ENCODE results near the gene TBX18.

The TBX18 gene

DNA sequence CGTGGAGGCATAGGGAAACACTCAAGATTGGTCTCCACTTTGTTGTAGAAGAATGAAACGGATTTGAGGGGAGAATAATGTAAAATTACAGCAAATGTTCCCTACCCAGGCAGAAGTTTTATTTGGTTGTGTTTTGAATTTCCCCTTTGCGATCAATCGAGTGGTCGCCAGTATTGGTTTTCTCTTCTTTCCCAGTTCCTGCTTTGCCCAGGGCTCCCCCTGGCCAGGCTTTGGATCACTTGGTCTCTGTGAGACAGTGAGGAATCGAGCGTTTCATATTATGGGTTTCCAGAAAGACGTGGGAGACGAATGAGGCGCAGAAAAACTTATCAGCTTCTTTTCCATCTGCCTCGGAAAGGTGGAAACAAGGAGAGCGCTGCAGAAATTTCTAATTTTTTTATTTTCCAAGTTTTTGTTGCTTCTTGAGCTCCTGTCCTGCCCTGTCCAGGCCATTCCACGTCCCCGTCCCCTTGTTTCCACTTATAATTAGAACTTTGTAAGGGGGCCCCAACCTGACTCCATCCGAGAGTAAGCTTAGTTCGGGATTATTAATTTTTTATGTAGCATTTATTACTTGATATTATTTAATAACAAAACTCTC is 7.5 kb upstream of the TBX18 start:
- FAIRE-seq (no peak), DNase-seq (ENCODE audit: insufficient read length) (no peak)

DNA sequence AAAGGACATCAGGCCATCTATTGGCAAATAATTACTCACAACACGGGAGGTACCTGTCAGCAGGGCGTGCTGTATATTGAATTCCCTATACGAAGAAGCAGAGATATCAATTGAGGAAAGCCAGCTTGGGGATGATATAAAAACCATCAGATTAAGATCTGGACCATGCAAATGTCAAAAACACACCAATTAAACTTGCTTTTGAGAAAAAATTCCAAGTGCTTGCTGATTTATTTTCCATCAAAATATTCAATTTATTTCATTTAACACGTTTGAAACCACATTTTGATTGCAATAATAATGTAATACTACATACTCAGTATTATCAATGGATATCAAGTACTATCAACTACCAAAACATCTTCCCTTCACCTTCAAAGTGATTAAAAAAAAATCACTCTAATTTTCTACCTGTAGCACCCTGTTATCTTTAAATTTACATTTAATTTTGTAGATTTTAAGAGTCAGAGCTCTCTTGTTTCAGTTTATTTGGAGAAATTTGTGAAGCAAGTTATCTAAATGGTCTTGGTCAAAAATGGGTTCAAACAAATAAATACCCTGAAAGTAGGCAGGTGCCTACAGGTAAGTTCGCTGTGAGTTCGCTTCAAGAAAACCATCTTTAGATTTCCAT is 6.8 kb upstream of the TBX18 start:
- FAIRE-seq = no peak
- no peak for TF ChIP-seq POLR2AphosphoS5 (IDR thresholded peaks at IDR 0.05; ENCODE audit: low read depth, low read length)
- no peak for DNase-seq (ENCODE audit: insufficient read length)

More for the DNA sequence above, 7.5 kb upstream of the TBX18 start:
- no peak for TF ChIP-seq POLR2AphosphoS5 (IDR thresholded peaks at IDR 0.05; ENCODE audit: low read depth, low read length)
- no peak for TF ChIP-seq POLR2A (IDR thresholded peaks at IDR 0.05; ENCODE audit: low read depth, low read length)
- no peak for TF ChIP-seq TAF1 (IDR thresholded peaks at IDR 0.05; ENCODE audit: borderline replicate concordance, low read depth, low read length)

DNA sequence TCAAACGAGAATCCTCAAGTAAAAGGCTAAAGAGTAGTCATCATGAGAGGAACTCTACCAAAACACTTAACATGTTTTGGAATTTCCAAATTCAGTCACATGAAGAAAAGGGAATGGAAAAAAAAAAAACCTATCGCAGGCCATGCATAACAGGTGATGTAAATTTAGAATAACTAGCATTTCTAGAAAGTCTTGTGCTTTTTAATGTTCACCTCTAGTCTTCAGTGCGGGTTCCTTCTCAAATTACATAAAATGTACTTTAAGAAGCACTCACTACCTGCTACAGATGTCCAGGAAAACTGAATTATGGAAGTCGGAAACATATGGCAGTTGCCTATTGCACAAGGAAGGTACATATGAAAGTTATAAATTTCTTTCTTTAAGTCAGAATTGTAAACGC is 6.1 kb upstream of the TBX18 start:
- FAIRE-seq = no peak
- DNase-seq (ENCODE audit: insufficient read length) = no peak
- no peak for TF ChIP-seq POLR2A (IDR thresholded peaks at IDR 0.05; ENCODE audit: low read depth, low read length)
- TF ChIP-seq POLR2AphosphoS5 (IDR thresholded peaks at IDR 0.05; ENCODE audit: low read depth, low read length) = no peak
- no peak for TF ChIP-seq TAF1 (IDR thresholded peaks at IDR 0.05; ENCODE audit: borderline replicate concordance, low read depth, low read length)

DNA sequence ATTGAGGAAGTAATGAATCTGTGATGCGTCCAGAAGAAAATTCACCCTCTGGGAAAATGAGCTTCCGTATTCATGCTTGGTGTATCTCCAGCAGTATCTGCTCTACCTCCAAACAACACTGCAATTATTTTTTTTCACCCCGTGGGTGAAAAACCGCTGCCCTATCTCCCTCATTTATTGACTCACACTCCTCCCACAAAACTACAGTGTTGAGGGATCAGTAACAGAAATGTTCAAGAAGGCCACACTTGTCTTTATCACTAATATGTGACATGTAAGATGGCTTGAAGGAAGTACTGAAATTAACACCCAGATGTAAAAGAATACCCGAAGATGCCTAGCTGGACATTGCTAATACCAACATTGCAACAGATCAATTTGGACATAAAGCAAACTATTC is 4.9 kb upstream of the TBX18 start:
- no peak for FAIRE-seq
- no peak for TF ChIP-seq POLR2AphosphoS5 (IDR thresholded peaks at IDR 0.05; ENCODE audit: low read depth, low read length)
- TF ChIP-seq POLR2A (IDR thresholded peaks at IDR 0.05; ENCODE audit: low read depth, low read length) = no peak
- TF ChIP-seq TAF1 (IDR thresholded peaks at IDR 0.05; ENCODE audit: borderline replicate concordance, low read depth, low read length) = no peak
- no peak for DNase-seq (ENCODE audit: insufficient read length)

DNA sequence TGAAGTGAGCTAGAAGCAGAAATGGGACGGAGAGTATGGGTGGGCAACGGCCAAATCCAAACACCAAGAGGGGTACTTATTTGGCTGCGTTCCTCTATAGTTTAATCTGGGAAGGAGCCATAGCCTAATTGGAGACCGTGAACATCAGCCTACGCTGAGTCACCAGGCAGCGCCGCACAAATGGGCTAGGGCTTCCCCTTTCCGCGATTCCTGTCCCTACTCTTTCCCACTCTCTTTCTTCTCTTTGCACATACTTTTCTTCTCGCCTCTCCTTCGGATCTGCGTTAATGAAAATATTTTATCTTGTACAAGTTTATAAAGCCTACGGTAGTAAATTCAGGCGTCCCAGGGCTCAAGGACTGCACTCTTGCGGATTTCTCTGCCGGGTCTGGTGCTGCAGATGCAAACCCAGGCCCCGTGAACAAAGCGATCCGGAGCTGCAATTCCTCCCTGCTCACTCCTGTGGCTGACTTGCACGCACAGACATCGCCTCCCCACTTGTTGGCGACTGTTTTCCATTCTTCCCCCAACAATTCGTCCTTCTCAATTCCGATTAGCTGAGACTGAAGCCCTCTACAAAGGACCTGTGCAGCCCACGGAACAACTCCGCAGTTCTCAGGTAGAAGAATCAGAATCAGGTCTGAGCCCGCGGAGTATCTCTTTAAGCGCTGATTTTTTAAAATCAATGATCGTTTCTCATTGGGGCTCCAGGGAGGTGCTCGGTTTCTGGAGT is 4.2 kb upstream of the TBX18 start:
- TF ChIP-seq TAF1 (IDR thresholded peaks at IDR 0.05; ENCODE audit: borderline replicate concordance, low read depth, low read length) (no peak), POLR2A (IDR thresholded peaks at IDR 0.05; ENCODE audit: low read depth, low read length) (no peak), POLR2AphosphoS5 (IDR thresholded peaks at IDR 0.05; ENCODE audit: low read depth, low read length) (no peak)
- FAIRE-seq = no peak
- DNase-seq (ENCODE audit: insufficient read length) = no peak

GRCh38 chr6:84767526-84768201 is 3.3 kb upstream of the TBX18 start:
- TF ChIP-seq POLR2AphosphoS5 (IDR thresholded peaks at IDR 0.05; ENCODE audit: low read depth, low read length) (no peak), POLR2A (IDR thresholded peaks at IDR 0.05; ENCODE audit: low read depth, low read length) (no peak), TAF1 (IDR thresholded peaks at IDR 0.05; ENCODE audit: borderline replicate concordance, low read depth, low read length) (no peak)
- FAIRE-seq (no peak), DNase-seq (ENCODE audit: insufficient read length) (no peak)

DNA sequence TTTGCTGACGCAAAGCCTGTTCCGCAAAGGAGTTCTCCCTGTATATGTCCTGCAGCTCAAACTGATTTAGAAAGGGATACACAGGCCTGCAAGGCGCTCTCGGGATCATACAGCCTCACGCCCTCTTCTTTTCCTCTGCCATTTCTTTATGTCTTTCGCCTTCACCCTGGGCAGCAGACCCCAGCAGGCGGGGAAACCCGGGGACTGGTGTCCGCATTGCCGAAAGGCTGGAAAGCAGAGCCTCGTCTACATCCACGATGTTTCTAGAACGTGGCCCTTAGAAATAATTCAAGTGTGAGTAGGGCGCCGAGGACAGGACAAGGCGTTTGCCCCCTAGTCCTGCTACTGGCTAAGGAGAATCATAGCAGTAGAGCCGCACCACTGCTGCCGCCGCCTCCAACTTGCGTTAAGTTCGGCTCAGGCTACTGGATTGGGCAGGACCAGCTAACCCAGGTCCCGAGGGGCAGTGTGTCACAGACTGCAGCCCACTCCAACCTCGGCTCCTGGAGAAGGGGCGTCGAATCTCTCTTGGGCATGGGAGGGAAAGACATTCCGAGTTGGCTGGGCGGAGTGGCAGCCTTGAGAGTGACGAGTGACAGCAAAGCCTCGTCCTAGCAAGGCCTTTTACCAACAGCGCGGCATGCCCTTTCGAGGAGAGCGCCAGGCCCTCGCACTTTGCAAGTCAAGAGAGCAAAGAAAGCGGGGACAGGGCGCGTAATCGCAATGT is 2.6 kb upstream of the TBX18 start:
- no peak for TF ChIP-seq TAF1 (IDR thresholded peaks at IDR 0.05; ENCODE audit: borderline replicate concordance, low read depth, low read length)
- no peak for TF ChIP-seq POLR2AphosphoS5 (IDR thresholded peaks at IDR 0.05; ENCODE audit: low read depth, low read length)
- TF ChIP-seq POLR2A (IDR thresholded peaks at IDR 0.05; ENCODE audit: low read depth, low read length) = no peak
- DNase-seq (ENCODE audit: insufficient read length) (no peak), FAIRE-seq (no peak)

- TF ChIP-seq POLR2A (IDR thresholded peaks at IDR 0.05; ENCODE audit: low read depth, low read length) (no peak), POLR2AphosphoS5 (IDR thresholded peaks at IDR 0.05; ENCODE audit: low read depth, low read length) (no peak), TAF1 (IDR thresholded peaks at IDR 0.05; ENCODE audit: borderline replicate concordance, low read depth, low read length) (no peak)
- no peak for DNase-seq (ENCODE audit: insufficient read length)
- no peak for FAIRE-seq
Observed at GRCh38 chr6:84766118-84766798, 1.9 kb upstream of the TBX18 start.

DNA sequence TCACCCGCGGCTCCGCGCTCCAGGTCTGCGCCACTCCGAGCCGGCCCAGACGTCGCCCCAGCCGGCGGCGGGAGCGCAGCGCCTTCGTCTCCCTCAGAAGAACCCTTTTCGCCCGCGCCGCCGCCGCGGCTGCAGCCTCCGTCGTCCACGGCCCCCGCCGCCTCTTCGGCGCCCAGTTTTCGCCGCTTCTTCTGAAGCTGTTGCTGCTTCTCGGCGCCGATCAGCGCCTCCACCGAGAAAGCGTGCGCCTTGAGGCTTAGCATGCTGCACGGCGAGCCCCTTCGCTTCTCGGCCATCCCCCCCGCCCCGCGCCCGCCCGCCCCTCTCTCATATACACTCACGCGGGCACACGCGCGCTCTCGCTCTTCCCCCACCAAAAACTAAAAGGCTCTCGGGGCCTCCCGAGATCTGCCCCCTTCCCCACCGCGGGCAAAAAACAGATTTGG is 489 bp downstream of the TBX18 start:
- DNase-seq (ENCODE audit: insufficient read length) (no peak), FAIRE-seq (no peak)
- no peak for TF ChIP-seq POLR2A (IDR thresholded peaks at IDR 0.05; ENCODE audit: low read depth, low read length)
- TF ChIP-seq POLR2AphosphoS5 (IDR thresholded peaks at IDR 0.05; ENCODE audit: low read depth, low read length) = no peak
- TF ChIP-seq TAF1 (IDR thresholded peaks at IDR 0.05; ENCODE audit: borderline replicate concordance, low read depth, low read length) = no peak

DNA sequence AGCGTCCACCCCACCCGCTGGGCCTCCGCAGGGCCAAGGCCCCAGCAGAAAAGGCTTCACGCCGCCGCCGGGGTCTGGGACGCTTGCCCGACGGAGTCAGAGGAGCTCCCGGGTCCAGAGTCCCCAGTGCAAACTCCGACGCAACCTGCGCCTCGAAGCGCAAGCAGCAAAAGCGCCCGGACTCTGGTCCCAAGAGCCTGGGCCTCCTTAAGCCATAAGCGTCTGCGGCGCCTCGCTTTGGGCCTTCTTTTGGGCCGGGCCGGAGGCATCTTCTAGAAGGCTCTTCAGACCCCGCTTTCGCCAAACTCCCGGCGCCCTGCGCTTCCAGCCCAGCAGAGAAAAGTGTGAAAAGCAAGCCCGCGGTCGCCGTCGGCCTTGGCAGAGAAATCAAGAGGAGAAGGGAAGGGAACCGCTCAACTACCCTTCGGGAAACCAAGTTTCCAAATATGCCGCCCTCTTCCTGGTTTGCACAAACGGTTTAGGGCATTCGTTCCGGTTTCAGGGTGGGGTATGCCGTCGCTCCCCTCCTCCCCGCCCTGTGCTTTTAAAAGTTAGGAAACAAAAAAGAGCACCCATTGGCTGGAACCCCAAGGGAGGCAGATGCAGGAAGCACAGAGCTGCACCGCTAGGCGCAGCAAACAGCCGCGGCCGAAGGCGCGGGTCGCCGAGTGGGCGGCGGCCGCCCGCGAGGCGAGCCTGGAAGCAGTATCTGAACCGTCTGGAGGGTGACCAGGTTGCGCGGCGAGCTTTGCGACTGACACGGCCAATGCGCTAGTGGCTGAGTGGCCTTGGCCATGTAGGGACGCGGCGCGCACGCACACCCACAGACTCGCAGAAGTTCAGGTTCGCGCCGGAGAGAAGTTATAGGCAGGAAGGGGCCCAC is 1.2 kb downstream of the TBX18 start:
- FAIRE-seq (no peak), DNase-seq (ENCODE audit: insufficient read length) (no peak)
- TF ChIP-seq TAF1 (IDR thresholded peaks at IDR 0.05; ENCODE audit: borderline replicate concordance, low read depth, low read length) (no peak), POLR2AphosphoS5 (IDR thresholded peaks at IDR 0.05; ENCODE audit: low read depth, low read length) (no peak), POLR2A (IDR thresholded peaks at IDR 0.05; ENCODE audit: low read depth, low read length) (no peak)
